ENCODE results near the gene SNX30. TPM values are rescaled to one million over a fixed set of nuclear protein-coding genes. Genes with fewer than 3 reads are reported as not detected.

The SNX30 gene
- total RNA-seq, 1 experiment from 2014 or later, result 12.7 TPM

DNA sequence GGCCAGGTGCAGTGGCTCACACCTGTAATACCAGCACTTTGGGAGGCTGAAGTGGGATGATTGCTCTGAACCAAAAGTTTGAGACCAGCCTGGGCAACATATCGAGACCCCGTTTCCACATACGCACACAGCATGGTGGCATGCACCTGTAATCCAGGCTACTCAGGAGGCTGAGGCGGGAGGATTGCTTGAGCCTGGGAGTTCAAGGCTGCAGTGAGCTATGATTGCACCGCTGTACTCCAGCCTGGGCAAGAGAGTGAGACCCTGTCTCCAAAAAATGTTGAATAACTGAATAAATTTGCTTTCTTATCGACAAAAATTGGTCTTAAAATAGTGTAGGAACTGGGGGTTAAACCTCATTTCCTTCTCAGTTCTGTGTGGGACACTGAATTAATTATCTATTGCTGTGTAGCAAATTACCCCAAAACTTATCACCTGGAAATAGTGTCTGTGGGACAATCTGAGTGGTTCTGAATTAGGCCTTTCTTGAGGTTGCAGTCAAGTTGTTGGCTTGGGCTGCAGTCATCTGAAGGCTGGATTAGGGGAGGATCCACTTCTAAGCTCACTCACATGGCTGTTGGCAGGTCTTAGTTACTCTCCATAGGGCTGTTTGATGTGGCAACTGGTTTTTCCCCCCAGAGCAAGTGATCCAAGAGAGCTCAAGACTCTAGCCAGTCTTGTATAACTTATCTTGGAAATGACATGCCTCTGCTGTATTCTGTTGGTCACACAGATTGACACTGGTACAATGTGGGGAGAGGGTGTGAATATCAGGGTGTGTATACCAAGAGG lies 2.0 kb downstream of the SNX30 start:
- Histone ChIP-seq H3K36me3 (ENCODE audit: control insufficient read depth in 1 of 2, insufficient read depth in 2 of 2, low read length in 2 of 2) (no peaks in the 10 kb centered on the region), H3K9me3 (ENCODE audit: control insufficient read depth in 1 of 2, insufficient read depth in 1 of 2, low read depth in 1 of 2, low read length in 2 of 2) (no peaks in the 10 kb centered on the region), H3K4me1 (ENCODE audit: control insufficient read depth in 1 of 2, insufficient read depth in 2 of 2, low read length in 2 of 2) (peaks cover 22 to 74% of the 10 kb centered on the region in 2 experiments), H3K27ac (ENCODE audit: low read depth, low read length) (no peak overlapping the region), H3K79me2 (ENCODE audit: insufficient read depth, low read length) (peaks cover 9% of the 10 kb centered on the region; the same call in 1 of the 2 replicates), H3K27me3 (ENCODE audit: insufficient read depth, low read length) (no peaks in the 10 kb centered on the region), H3K4me3 (replicated peaks in 1 of 2; ENCODE audit: low read depth in 1 of 2, low read length in 2 of 2) (peak overlapping the region; percentile 69 to 75; a peak in 3 of 4 replicates), H3K4me2 (ENCODE audit: low read length) (peak overlapping the region; percentile 86), H3K9ac (ENCODE audit: low read length) (0 out of 2 replicates have a peak overlapping the region, but pooled peaks have one; percentile 11), H3K9me2 (ENCODE audit: insufficient read depth) (no peaks in the 10 kb centered on the region), H4K20me1 (ENCODE audit: insufficient read depth) (no peaks in the 10 kb centered on the region), H2AFZ (ENCODE audit: low read depth, low read length, poor library complexity, severe bottlenecking) (no peak overlapping the region)
- TF ChIP-seq, protein P1, sequence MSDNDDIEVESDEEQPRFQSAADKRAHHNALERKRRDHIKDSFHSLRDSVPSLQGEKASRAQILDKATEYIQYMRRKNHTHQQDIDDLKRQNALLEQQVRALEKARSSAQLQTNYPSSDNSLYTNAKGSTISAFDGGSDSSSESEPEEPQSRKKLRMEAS (IDR thresholded peaks at IDR 0.05), result no peak
- TF ChIP-seq ATF3 (IDR thresholded peaks at IDR 0.05) (no peak), EZH2phosphoT487 (IDR thresholded peaks at IDR 0.05; ENCODE audit: borderline replicate concordance) (no peak), RAD21 (IDR thresholded peaks at IDR 0.05; ENCODE audit: low read depth) (no peak), ELF1 (IDR thresholded peaks at IDR 0.05; ENCODE audit: borderline replicate concordance, low read depth) (no peak), EGR1 (IDR thresholded peaks at IDR 0.05; ENCODE audit: low read depth) (no peak), REST (IDR thresholded peaks at IDR 0.05; ENCODE audit: low read depth) (no peak)
- intact Hi-C loops (cut with micrococcal nuclease), result no loop called here
- POLR2A ChIA-PET, result interaction anchor here (0.6 to 2.0 kb wide), 2 partner anchors 23 to 35 kb away, joined by 4 to 11 read pairs; partner anchors contain the start of gene INIP
- no TSS peak for BruUV-seq (replicated peaks)
- RAD21 ChIA-PET (ENCODE audit: low non-redundant PET in 1 of 2, low total read pairs in 2 of 2, uncharacterized antibody in 2 of 2, unreplicated experiment in 2 of 2), result no interaction called here
- ATAC-seq (no peak), DNase-seq (ENCODE audit: low read depth, low spot score) (no peak)
- CTCF ChIA-PET, result no interaction called here
